ENCODE data around the gene TATDN2. TPM values are rescaled to one million over a fixed set of nuclear protein-coding genes. Genes with fewer than 3 reads are reported as not detected.

The TATDN2 gene
- total RNA-seq, 1 experiment from 2014 or later = 30.4 TPM

GRCh38 chr3:10253731-10254130 is 5.5 kb downstream of the TATDN2 start:
- BruUV-seq (replicated peaks) = no TSS peak

DNA sequence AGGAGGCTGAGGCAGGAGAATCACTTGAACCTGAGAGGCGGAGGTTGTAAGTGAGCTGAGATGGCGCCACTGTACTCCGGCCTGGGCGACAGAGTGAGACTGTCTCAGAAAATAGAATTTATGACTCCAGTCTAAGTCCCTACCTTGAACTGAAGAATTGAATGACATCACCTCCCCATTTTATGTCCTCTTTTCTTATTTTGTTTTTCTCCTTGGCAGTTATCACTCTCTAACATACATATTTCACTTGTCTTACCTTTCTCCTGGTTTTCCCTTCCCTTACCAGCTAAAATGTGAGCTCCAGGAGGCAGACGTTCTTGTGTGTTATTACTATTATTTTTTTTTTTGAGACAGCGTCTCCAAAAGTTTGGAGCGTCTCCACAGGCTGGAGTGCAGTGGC is 7.6 kb downstream of the TATDN2 start:
- POLR2A ChIA-PET = no interaction called here
- BruUV-seq (replicated peaks) = no TSS peak
- Histone ChIP-seq H3K9me3 (ENCODE audit: control insufficient read depth, insufficient read depth, low read depth, low read length) (no peaks in the 10 kb centered on the region), H3K4me1 (ENCODE audit: control insufficient read depth, insufficient read depth, low read length) (no peaks in the 10 kb centered on the region), H3K4me3 (ENCODE audit: low read depth in 2 of 2, low read length in 2 of 2) (no peak overlapping the region), H3K36me3 (ENCODE audit: control insufficient read depth, insufficient read depth, low read length) (no peaks in the 10 kb centered on the region; the same call in none of the 2 replicates), H3K27me3 (ENCODE audit: control insufficient read depth, insufficient read depth, low read length) (no peaks in the 10 kb centered on the region), H3K27ac (ENCODE audit: low read length) (no peak overlapping the region)
- DNase-seq (ENCODE audit: low read depth, low spot score) = no peak
- intact Hi-C loops (cut with micrococcal nuclease; ENCODE audit: unreplicated experiment) (no loop called here), in situ Hi-C loops (cut with HindIII; ENCODE audit: low pct_unique_long_range_greater_than_20kb, low sequenced_read_pairs) (no loop called here)
- ATAC-seq = no peak
- TF ChIP-seq, protein P1, sequence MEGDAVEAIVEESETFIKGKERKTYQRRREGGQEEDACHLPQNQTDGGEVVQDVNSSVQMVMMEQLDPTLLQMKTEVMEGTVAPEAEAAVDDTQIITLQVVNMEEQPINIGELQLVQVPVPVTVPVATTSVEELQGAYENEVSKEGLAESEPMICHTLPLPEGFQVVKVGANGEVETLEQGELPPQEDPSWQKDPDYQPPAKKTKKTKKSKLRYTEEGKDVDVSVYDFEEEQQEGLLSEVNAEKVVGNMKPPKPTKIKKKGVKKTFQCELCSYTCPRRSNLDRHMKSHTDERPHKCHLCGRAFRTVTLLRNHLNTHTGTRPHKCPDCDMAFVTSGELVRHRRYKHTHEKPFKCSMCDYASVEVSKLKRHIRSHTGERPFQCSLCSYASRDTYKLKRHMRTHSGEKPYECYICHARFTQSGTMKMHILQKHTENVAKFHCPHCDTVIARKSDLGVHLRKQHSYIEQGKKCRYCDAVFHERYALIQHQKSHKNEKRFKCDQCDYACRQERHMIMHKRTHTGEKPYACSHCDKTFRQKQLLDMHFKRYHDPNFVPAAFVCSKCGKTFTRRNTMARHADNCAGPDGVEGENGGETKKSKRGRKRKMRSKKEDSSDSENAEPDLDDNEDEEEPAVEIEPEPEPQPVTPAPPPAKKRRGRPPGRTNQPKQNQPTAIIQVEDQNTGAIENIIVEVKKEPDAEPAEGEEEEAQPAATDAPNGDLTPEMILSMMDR (IDR thresholded peaks at IDR 0.05) = no peak
- TF ChIP-seq POLR2AphosphoS5 (IDR thresholded peaks at IDR 0.05; ENCODE audit: low read depth, low read length) (no peak), SIN3A (IDR thresholded peaks at IDR 0.05; ENCODE audit: borderline replicate concordance, insufficient read depth, low read depth, low read length) (no peak), REST (IDR thresholded peaks at IDR 0.05; ENCODE audit: insufficient read depth in 1 of 2, low read depth in 2 of 2, low read length in 1 of 2) (no peak), TCF7L2 (IDR thresholded peaks at IDR 0.05; ENCODE audit: low read depth, low read length) (no peak)
- CTCF ChIA-PET = no interaction called here

More at GRCh38 chr3:10253731-10254130, 5.5 kb downstream of the TATDN2 start:
- Histone ChIP-seq H3K4me3 (ENCODE audit: low read depth in 2 of 2, low read length in 2 of 2) (no peak overlapping the region), H3K4me1 (ENCODE audit: control insufficient read depth, insufficient read depth, low read length) (peaks cover 4% of the 10 kb centered on the region), H3K27ac (ENCODE audit: low read length) (no peak overlapping the region), H3K9me3 (ENCODE audit: control insufficient read depth, insufficient read depth, low read depth, low read length) (no peaks in the 10 kb centered on the region), H3K36me3 (ENCODE audit: control insufficient read depth, insufficient read depth, low read length) (no peaks in the 10 kb centered on the region; the same call in none of the 2 replicates), H3K27me3 (ENCODE audit: control insufficient read depth, insufficient read depth, low read length) (no peaks in the 10 kb centered on the region)
- ATAC-seq (no peak), DNase-seq (ENCODE audit: low read depth, low spot score) (no peak)
- CTCF ChIA-PET = no interaction called here
- POLR2A ChIA-PET = no interaction called here
- TF ChIP-seq POLR2AphosphoS5 (IDR thresholded peaks at IDR 0.05; ENCODE audit: low read depth, low read length) = no peak
- TF ChIP-seq SIN3A (IDR thresholded peaks at IDR 0.05; ENCODE audit: borderline replicate concordance, insufficient read depth, low read depth, low read length) = no peak
- no peak for TF ChIP-seq REST (IDR thresholded peaks at IDR 0.05; ENCODE audit: insufficient read depth in 1 of 2, low read depth in 2 of 2, low read length in 1 of 2)
- TF ChIP-seq, protein P1 (IDR thresholded peaks at IDR 0.05) = no peak
- TF ChIP-seq TCF7L2 (IDR thresholded peaks at IDR 0.05; ENCODE audit: low read depth, low read length) = no peak
- intact Hi-C loops (cut with micrococcal nuclease; ENCODE audit: unreplicated experiment) = no loop called here
- in situ Hi-C loops (cut with HindIII; ENCODE audit: low pct_unique_long_range_greater_than_20kb, low sequenced_read_pairs) = no loop called here
